GM23248 (cell line): Measurements from ENCODE around the gene CTNNA2.

Experiments used
- EZH2 ChIP-seq: fragments of 200-600 bp; sonication (generic); IDR thresholded peaks from 2 replicates; pipeline ENCODE4 v1.6.1; 2018; ENCODE audit warnings: antibody characterized with exemption, mild to moderate bottlenecking; ENCODE audit not compliant: insufficient read depth, poor library complexity, severe bottlenecking
- EZH2phosphoT487 ChIP-seq: fragments of 200-600 bp; sonication (generic); IDR thresholded peaks from 2 replicates; pipeline ENCODE4 v1.6.1; 2018; ENCODE audit warnings: antibody characterized with exemption, moderate library complexity, mild to moderate bottlenecking, low read depth; ENCODE audit not compliant: insufficient read depth

DNA sequence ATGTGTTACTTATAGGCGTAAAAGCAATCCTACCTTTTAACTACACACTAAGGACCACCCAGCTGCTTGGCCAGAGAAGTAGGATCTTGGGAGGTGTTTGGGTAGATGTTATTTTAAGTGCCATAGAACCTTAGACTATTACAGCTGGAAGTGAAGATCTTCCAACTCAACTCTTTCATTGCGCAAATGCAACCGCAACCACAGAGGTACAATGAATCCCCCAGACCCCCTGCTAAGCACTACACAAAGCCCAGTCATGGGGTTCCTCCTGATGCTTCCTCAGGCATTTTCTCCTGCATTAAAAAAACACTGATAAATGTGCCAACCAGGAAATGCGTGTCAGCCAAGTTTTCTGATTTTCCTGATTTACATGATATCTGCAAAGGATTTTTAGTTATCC lies 545.7 kb downstream of the CTNNA2 start:
- TF ChIP-seq EZH2phosphoT487: no peak
- TF ChIP-seq EZH2: no peak
